ENCODE data around the gene FYN.

FYN gene

GRCh38 chr6:111673937-111674336 lies 199.3 kb downstream of the FYN start:
- no peak overlapping the region for H3K4me3 ChIP-seq (ENCODE audit: low read depth, low read length)
- no peak for DNase-seq (ENCODE audit: low read depth)
- TF ChIP-seq MAX (IDR thresholded peaks at IDR 0.05; ENCODE audit: low read depth, low read length), result no peak
- no peak for TF ChIP-seq POLR2A (IDR thresholded peaks at IDR 0.05; ENCODE audit: extremely low read depth, insufficient read length)
- TF ChIP-seq, protein P1, sequence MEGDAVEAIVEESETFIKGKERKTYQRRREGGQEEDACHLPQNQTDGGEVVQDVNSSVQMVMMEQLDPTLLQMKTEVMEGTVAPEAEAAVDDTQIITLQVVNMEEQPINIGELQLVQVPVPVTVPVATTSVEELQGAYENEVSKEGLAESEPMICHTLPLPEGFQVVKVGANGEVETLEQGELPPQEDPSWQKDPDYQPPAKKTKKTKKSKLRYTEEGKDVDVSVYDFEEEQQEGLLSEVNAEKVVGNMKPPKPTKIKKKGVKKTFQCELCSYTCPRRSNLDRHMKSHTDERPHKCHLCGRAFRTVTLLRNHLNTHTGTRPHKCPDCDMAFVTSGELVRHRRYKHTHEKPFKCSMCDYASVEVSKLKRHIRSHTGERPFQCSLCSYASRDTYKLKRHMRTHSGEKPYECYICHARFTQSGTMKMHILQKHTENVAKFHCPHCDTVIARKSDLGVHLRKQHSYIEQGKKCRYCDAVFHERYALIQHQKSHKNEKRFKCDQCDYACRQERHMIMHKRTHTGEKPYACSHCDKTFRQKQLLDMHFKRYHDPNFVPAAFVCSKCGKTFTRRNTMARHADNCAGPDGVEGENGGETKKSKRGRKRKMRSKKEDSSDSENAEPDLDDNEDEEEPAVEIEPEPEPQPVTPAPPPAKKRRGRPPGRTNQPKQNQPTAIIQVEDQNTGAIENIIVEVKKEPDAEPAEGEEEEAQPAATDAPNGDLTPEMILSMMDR (IDR thresholded peaks at IDR 0.05; ENCODE audit: low read depth, low read length), result no peak
- TF ChIP-seq MYC (IDR thresholded peaks at IDR 0.05; ENCODE audit: low read depth, low read length), result no peak

DNA sequence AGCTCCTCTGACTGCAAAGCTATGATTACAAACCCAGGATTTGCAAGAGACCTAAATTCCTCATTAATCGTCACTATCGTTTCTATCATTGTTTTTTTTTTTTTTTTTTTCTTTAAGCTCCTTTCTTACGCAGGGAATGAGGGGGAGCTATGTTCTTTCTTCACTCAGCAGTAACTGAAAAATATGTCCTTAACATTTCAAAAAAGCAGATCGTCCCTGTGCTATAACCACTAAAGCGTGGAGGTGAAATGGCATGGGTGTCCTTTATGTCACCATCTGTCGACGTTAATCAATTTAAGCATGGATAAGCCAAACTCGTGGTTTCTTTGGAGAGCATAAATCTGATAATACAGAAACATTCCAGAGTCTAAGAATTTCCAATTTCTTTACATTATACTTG lies 199.7 kb downstream of the FYN start:
- TF ChIP-seq POLR2A (IDR thresholded peaks at IDR 0.05; ENCODE audit: extremely low read depth, insufficient read length) (no peak), MAX (IDR thresholded peaks at IDR 0.05; ENCODE audit: low read depth, low read length) (no peak)
- TF ChIP-seq, protein P1 (IDR thresholded peaks at IDR 0.05; ENCODE audit: low read depth, low read length), result no peak
- DNase-seq (ENCODE audit: low read depth), result no peak
- no peak overlapping the region for H3K4me3 ChIP-seq (ENCODE audit: low read depth, low read length)

DNA sequence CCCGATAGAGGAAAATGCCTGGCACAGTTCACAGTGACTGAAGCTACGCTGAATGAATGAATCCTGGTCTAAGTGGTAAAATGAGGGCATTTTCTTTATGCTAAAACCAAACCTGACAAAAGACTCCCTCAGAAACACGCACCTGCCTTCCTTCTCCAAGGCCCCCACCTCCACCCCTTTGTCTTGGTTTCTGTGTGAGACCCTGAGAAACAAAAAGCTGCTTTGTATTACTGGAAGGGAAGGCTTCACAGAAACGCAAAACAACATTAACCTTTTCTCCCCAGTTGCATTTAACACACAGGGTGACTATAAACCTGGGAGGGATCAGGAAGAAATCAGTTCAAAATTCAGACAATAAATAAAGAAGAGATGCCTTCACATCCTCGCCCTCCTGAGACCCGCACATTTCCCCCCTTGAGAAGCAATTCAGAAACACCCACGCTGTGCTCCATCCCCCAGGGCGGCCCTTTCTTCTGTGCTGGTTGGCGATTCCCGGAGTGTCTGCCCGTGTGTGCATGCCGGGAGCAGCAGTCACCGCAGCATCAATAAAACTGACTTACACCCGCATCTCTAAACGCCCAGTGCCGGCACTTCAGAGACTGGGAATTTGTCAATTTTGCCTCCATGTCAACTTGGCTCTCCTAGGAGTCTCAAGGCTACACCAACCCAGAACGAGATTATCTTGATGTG lies 200.3 kb downstream of the FYN start:
- no peak for TF ChIP-seq POLR2A (IDR thresholded peaks at IDR 0.05; ENCODE audit: extremely low read depth, insufficient read length)
- no peak for TF ChIP-seq MYC (IDR thresholded peaks at IDR 0.05; ENCODE audit: low read depth, low read length)
- TF ChIP-seq, protein P1 (IDR thresholded peaks at IDR 0.05; ENCODE audit: low read depth, low read length), result no peak
- TF ChIP-seq MAX (IDR thresholded peaks at IDR 0.05; ENCODE audit: low read depth, low read length), result no peak
- H3K4me3 ChIP-seq (ENCODE audit: low read depth, low read length), result no peak overlapping the region
- no peak for DNase-seq (ENCODE audit: low read depth)

DNA sequence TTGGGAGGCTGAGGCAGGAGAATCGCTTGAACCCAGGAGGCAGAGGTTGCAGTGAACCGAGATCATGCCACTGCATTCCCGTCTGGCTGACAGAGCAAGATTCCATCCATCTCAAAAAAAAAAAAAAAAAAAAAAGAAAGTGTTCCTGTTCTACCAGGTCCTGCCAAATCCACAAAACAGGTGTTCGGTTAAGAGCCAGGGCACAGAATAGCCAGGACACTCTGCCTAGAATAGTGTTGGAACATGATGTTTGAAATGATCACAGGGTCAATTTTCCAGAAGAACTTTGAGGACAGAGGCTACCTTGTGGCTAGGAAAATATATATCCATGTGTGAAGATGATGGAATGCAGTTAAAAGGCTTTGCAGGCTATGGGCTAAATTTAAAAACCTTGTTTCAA lies 203.9 kb downstream of the FYN start:
- H3K4me3 ChIP-seq (ENCODE audit: low read depth, low read length), result no peak overlapping the region
- no peak for DNase-seq (ENCODE audit: low read depth)
- TF ChIP-seq POLR2A (IDR thresholded peaks at IDR 0.05; ENCODE audit: extremely low read depth, insufficient read length) (no peak), MAX (IDR thresholded peaks at IDR 0.05; ENCODE audit: low read depth, low read length) (no peak), MYC (IDR thresholded peaks at IDR 0.05; ENCODE audit: low read depth, low read length) (no peak)
- TF ChIP-seq, protein P1 (IDR thresholded peaks at IDR 0.05; ENCODE audit: low read depth, low read length), result no peak

- no peak overlapping the region for H3K4me3 ChIP-seq (ENCODE audit: low read depth, low read length)
- no peak for DNase-seq (ENCODE audit: low read depth)
- TF ChIP-seq MYC (IDR thresholded peaks at IDR 0.05; ENCODE audit: low read depth, low read length) (no peak), MAX (IDR thresholded peaks at IDR 0.05; ENCODE audit: low read depth, low read length) (no peak), POLR2A (IDR thresholded peaks at IDR 0.05; ENCODE audit: extremely low read depth, insufficient read length) (no peak)
- TF ChIP-seq, protein P1 (IDR thresholded peaks at IDR 0.05; ENCODE audit: low read depth, low read length), result no peak
Observed at GRCh38 chr6:111668410-111668809, 204.8 kb downstream of the FYN start.
